ENCODE measurements around the gene GRAMD2B.

DNA sequence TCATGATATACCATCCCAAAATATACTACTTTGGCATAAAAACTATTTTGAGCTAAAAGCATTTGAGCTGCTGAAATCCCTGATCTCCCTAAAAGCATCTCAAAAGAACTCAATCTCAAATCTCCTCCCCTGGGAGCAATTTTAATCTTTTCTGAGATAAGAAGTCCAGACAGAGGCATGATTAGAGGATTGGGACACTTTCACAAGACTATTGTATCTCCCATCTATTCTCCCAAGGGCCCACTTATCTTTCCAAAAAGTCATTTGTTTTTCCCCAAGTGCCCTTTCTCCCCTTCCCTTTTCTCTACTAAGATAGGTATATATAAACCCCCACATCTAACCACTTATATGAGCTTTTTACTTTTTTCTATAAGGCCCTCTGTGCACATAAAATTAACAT, 92.1 kb downstream of the GRAMD2B start:
- TF ChIP-seq POLR2A (IDR thresholded peaks at IDR 0.05; ENCODE audit: low read length) (no peak), GATA1 (IDR thresholded peaks at IDR 0.05; ENCODE audit: low read depth, low read length) (no peak)
